Activated CD8-positive, alpha-beta memory T cell treated with anti-CD3 and anti-CD28 coated beads, Interleukin-2, amount 50 U/mL, for 48 hours (primary cell): Measurements from ENCODE around the gene BAAT.
"Not testable (repeated sequence)": the region's sequence is repeated elsewhere in the genome, so short reads cannot be mapped to it uniquely, and the experiment has no call there.

Experiments used
- DNase-seq: peaks from one replicate; pipeline ENCODE4 v3.0.0-alpha.2; 2020

Gene BAAT

GRCh38 chr9:101384873-101385536 is at the start of gene BAAT:
BAAT (minus strand) TSS chr9:101385006; CDS start chr9:101371404, 13,602 bp downstream.
- DNase-seq = not testable (repeated sequence)

- DNase-seq = no peak
Measured at GRCh38 chr9:101433229-101433628, 48.4 kb upstream of the BAAT start.

- DNase-seq = no peak
Measured at GRCh38 chr9:101432740-101433139, 47.9 kb upstream of the BAAT start.

GRCh38 chr9:101432171-101432570 is 47.4 kb upstream of the BAAT start:
- DNase-seq = no peak

GRCh38 chr9:101429736-101430135 is 44.9 kb upstream of the BAAT start:
- DNase-seq = no peak

- DNase-seq = no peak
Measured at GRCh38 chr9:101428909-101429308, 44.1 kb upstream of the BAAT start.

- DNase-seq = no peak
Measured at GRCh38 chr9:101427957-101428655, 43.3 kb upstream of the BAAT start.

- no peak for DNase-seq
Measured at GRCh38 chr9:101427358-101427757, 42.6 kb upstream of the BAAT start.

GRCh38 chr9:101421653-101422065 is 36.9 kb upstream of the BAAT start:
- no peak for DNase-seq

GRCh38 chr9:101419863-101420262 is 35.1 kb upstream of the BAAT start:
- no peak for DNase-seq

- DNase-seq = no peak
Measured at GRCh38 chr9:101418518-101419430, 34.0 kb upstream of the BAAT start.

GRCh38 chr9:101417977-101418376 is 33.2 kb upstream of the BAAT start:
- no peak for DNase-seq

- DNase-seq = no peak
Measured at GRCh38 chr9:101417389-101417788, 32.6 kb upstream of the BAAT start.

- no peak for DNase-seq
Measured at GRCh38 chr9:101415578-101415977, 30.8 kb upstream of the BAAT start.

GRCh38 chr9:101414839-101415238 is 30.0 kb upstream of the BAAT start:
- DNase-seq = no peak

GRCh38 chr9:101409079-101409477 is 24.3 kb upstream of the BAAT start:
- no peak for DNase-seq

GRCh38 chr9:101408374-101409078 is 23.7 kb upstream of the BAAT start:
- DNase-seq = no peak

- no peak for DNase-seq
Measured at GRCh38 chr9:101403516-101404285, 18.9 kb upstream of the BAAT start.

GRCh38 chr9:101400120-101400519 is 15.3 kb upstream of the BAAT start:
- no peak for DNase-seq

GRCh38 chr9:101399643-101399970 is 14.8 kb upstream of the BAAT start:
- no peak for DNase-seq

GRCh38 chr9:101398930-101399642 is 14.3 kb upstream of the BAAT start:
- no peak for DNase-seq
